Hematopoietic multipotent progenitor cell treated with erythropoietin and hydrocortisone succinate and interleukin-3 and kit ligand, for 4 days (in vitro differentiated cells): ENCODE measurements around the gene TUSC2.
"Not testable (repeated sequence)": the region's sequence is repeated elsewhere in the genome, so short reads cannot be mapped to it uniquely, and the experiment has no call there.

Experiments used
- DNase-seq: peaks from one replicate; pipeline ENCODE4 v3.0.0-alpha.2; 2015

Gene TUSC2

GRCh38 chr3:50293079-50293801 is 34.8 kb downstream of the TUSC2 start:
- DNase-seq: no peak

DNA sequence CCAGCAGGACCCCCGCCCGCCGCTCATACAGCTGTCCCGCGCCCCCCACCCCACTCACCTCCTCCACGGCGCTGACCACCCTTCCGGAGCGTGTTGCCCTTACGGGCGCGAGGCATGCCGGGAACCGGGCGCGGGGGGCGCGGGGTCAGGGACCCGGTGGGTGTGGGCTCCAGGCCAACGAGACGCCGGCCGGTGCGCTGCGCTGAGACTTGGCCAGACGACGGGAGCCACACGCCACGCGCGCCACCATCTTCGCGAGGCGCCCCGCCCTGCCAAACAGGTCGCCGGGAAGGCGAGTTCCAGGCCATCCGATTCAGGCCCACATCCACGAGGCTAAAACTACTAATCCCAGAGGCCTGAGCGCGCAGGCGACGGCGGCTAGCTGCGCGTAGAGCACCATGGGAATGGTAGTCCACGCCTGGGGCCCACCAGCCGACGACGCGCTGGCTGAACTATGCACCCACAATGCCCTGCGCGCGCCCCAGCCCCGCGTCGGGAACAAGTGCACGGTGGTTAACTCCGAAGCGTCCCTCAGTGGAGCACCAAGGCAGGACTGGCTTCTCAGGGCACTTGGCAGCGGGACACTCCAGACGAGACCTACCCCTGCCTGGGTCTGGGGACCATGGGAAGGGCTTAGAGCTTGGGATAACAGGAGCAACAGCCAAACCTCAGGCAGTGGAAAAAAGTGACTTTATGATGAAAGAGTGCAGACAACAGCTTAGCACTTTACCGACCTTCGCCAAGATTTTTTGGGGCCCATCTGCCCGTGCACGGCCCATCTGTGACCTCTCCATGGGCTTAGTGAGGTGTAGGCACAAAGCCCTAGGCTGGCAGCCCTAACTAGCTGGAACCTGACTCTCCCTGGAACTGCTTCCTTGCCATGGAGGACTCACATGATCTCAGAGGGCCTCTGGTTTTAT is 35.6 kb downstream of the TUSC2 start, which contains the start of gene IFRD2:
TSS of gene IFRD2 (minus strand) at position 271 of the 920 bp plus-strand sequence. CDS start at position 116, 155 bp downstream.
- peak; percentile 99 for DNase-seq

GRCh38 chr3:50290161-50290641 is 37.8 kb downstream of the TUSC2 start:
- DNase-seq: no peak

- DNase-seq: no peak
Measured at GRCh38 chr3:50289130-50289529, 38.9 kb downstream of the TUSC2 start.

DNA sequence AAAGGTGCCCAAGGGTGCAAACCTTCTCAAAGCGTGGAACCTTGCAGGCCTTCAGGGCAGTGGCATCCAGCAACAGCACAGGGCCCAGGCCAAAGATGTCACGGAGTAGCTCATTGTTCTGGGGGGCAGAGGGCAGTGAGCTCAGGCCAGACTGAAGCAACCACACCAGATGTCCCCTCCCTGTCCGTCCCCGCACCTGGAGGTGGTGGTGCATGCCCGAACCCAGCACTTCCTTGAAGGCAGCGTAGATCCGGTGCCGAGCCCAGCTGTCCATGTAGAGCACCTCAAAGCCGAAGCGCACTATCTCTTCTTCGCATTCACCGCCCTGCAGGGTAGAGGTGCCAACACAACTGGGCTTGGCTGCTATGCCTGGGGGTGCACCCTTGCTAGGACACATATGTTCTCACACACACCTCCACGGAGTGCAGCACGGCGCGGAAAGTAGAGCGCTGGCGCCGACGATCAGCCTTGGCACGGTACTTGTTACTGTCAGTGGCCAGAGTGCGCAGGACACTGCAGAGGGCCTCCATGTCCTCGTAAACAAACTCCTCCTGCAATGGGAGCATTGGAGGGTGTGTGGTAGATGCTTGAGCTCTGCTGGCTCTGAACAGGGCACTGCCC is 39.5 kb downstream of the TUSC2 start:
- DNase-seq: no peak

DNA sequence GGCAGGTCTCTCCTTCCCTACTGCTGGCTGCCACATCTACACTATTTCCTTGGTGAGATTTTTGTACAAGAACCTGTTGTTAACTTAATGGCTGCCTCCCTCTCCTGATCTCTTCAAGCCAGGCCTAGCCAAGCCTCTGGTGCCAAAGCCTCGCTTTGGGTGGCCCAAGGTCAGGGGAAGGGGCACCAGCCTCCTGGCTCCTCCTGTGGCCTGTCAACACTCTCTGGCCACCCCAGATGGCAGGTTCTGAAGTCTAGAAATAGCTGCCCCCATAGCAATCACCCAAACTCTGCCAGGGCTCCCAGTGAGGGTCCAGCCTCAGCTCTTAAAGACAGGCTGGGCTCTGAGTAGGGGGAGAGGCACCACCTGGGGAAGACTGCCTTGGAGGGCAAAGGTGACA is 40.8 kb downstream of the TUSC2 start:
- DNase-seq: no peak

GRCh38 chr3:50286322-50287227 is 41.4 kb downstream of the TUSC2 start:
- no peak for DNase-seq

DNA sequence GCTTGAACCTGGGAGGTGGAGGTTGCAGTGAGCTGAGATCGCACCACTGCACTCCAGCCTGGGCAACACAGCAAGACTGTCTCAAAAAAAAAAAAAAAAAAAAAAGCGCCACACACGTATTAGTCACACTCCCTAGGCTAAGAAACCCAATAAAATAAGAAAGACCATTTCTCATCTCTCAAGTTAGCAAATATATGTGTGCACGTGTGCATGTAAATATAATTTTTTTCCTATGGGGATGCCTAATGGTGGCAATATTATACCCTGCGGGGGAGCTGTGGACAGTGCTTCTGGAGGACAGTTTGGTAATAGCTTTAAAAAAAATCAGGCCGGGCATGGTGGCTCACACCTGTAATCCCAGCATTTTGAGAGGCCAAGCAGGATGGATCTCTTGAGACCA is 43.9 kb downstream of the TUSC2 start:
- DNase-seq: not testable (repeated sequence)

DNA sequence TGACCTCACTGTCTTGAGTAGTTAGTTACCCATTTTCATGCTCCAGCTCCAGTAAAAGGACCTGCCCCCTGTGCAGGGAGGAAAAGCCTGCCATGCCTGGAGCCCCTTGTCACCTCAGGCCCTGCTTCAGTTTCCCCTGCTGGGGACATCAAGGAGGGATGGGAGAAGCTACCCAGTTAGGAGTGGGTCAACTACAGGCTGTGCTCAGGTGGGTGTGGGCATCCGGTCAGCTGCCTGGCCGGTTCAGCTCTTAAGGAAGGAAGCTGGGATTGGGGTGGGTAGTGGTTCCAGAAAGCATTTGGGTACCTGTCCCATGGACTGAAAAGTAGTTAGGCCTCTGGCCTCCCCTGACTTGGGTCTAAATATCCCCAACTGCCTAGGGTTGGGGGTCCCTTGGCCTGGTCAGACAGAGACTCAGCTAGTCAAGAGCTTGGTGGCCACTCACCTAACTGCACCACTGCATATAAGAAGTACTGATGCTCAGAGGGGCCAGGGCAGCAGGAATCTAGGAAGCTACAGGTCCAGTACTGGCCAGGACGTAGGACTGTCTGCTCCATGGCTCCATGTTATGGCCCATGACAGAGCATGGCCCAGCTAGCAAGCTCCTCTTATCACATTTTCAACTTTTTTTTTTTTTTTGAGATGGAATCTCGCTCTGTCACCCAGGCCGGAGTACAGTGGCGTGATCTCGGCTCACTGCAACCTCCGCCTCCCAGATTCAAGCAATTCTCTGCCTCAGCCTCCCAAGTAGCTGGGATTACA is 48.6 kb downstream of the TUSC2 start:
- no peak for DNase-seq

DNA sequence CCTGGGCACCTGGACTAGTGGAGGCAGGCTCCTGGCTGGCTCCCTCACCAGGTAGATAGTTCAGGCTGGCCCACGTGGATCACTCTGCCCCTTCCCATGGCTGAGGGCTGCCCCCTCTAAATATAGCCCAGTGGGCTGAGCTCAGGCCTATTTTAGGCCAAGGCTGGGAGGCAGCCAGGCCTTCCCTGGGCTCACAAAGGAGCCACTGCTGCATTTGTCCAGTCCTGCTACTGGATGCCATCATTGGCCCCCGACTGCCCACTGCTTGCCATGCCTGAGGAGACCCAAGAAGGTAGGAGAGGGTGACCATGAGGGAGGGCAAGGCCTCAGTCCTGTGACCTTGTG is 49.2 kb downstream of the TUSC2 start, which contains the start of gene LSMEM2:
TSS of gene LSMEM2 (plus strand) at position 208 of the 345 bp plus-strand sequence. CDS start at position 235, 27 bp downstream.
- no peak for DNase-seq

GRCh38 chr3:50278123-50278879 is 49.7 kb downstream of the TUSC2 start:
- no peak for DNase-seq

DNA sequence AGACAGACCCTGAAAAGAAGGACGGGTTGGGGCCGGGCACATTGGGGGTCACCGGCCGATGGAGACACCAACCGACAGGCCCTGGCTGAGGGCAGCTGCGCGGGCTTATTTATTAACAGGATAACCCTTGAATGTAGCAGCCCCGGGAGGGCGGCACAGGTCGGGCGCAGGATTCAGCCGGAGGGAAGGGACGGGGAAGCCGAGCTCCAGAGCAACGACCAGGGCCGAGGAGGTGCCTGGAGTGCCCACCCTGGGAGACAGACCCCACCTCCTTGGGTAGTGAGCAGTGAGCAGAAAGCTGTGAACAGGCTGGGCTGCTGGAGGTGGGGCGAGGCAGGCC is 51.3 kb downstream of the TUSC2 start:
- no peak for DNase-seq

- peak; percentile 67 for DNase-seq
Measured at GRCh38 chr3:50275996-50276761, 51.8 kb downstream of the TUSC2 start.

- no peak for DNase-seq
Measured at GRCh38 chr3:50275141-50275995, 52.7 kb downstream of the TUSC2 start.
